Measurements from ENCODE around the gene HOXC12.

Gene HOXC12

GRCh38 chr12:53995378-53996239 lies 40.9 kb downstream of the HOXC12 start:
- Histone ChIP-seq H3K27me3 (replicated peaks; ENCODE audit: insufficient read depth, low read length) (peaks cover 96% of the 10 kb centered on the region), H3K4me3 (ENCODE audit: low read length) (peak overlapping the region; percentile 84), H4K20me1 (ENCODE audit: insufficient read depth, low read length) (no peaks in the 10 kb centered on the region), H3K9me3 (replicated peaks; ENCODE audit: insufficient read depth, low read length) (no peaks in the 10 kb centered on the region), H3K36me3 (replicated peaks; ENCODE audit: insufficient read depth, low read length) (no peaks in the 10 kb centered on the region), H3K4me2 (ENCODE audit: low read depth, low read length) (peak overlapping the region; percentile 99), H3K9ac (ENCODE audit: low read length) (peak overlapping the region; percentile 45; the same call in 1 of the 2 replicates), H3K27ac (ENCODE audit: low read length) (no peak overlapping the region), H3F3A (ENCODE audit: insufficient read depth, low read length) (0 out of 2 replicates have a peak, but pooled peaks cover 3% of the 10 kb centered on the region), H3K4me1 (ENCODE audit: low read length) (peaks cover 10% of the 10 kb centered on the region; the same call in 1 of the 2 replicates), H2AFZ (ENCODE audit: low read length) (peak overlapping the region; percentile 96), H3K9me2 (replicated peaks; ENCODE audit: insufficient read depth, low read length) (no peaks in the 10 kb centered on the region), H3K79me2 (ENCODE audit: low read length) (no peaks in the 10 kb centered on the region)
- no peak for DNase-seq
- TF ChIP-seq EZH2 (optimal IDR thresholded peaks at IDR 0.05; ENCODE audit: low read depth, low read length) (no peak), EZH2phosphoT487 (IDR thresholded peaks at IDR 0.05; ENCODE audit: low read length) (no peak), CTCF (IDR thresholded peaks at IDR 0.05; ENCODE audit: low read length) (no peak)

- Histone ChIP-seq H4K20me1 (ENCODE audit: insufficient read depth, low read length) (no peaks in the 10 kb centered on the region), H3K9me3 (replicated peaks; ENCODE audit: insufficient read depth, low read length) (no peaks in the 10 kb centered on the region), H3K9me2 (replicated peaks; ENCODE audit: insufficient read depth, low read length) (no peaks in the 10 kb centered on the region), H3K4me2 (ENCODE audit: low read depth, low read length) (peak overlapping the region; percentile 99), H3K27me3 (replicated peaks; ENCODE audit: insufficient read depth, low read length) (peaks cover 96% of the 10 kb centered on the region), H3F3A (ENCODE audit: insufficient read depth, low read length) (0 out of 2 replicates have a peak, but pooled peaks cover 3% of the 10 kb centered on the region), H3K4me1 (ENCODE audit: low read length) (peaks cover 7% of the 10 kb centered on the region; the same call in 1 of the 2 replicates), H3K9ac (ENCODE audit: low read length) (peak overlapping the region; percentile 45; the same call in 1 of the 2 replicates), H3K27ac (ENCODE audit: low read length) (no peak overlapping the region), H3K36me3 (replicated peaks; ENCODE audit: insufficient read depth, low read length) (no peaks in the 10 kb centered on the region), H3K4me3 (ENCODE audit: low read length) (peak overlapping the region; percentile 84), H2AFZ (ENCODE audit: low read length) (peak overlapping the region; percentile 96), H3K79me2 (ENCODE audit: low read length) (no peaks in the 10 kb centered on the region)
- no peak for DNase-seq
- TF ChIP-seq EZH2phosphoT487 (IDR thresholded peaks at IDR 0.05; ENCODE audit: low read length) (no peak), CTCF (IDR thresholded peaks at IDR 0.05; ENCODE audit: low read length) (no peak), EZH2 (optimal IDR thresholded peaks at IDR 0.05; ENCODE audit: low read depth, low read length) (no peak)
Observed at GRCh38 chr12:53996240-53997203, 41.8 kb downstream of the HOXC12 start.

GRCh38 chr12:53997204-53998109 lies 42.8 kb downstream of the HOXC12 start:
- H3K9ac ChIP-seq (ENCODE audit: low read length) = no peak overlapping the region
- peak; percentile 50 for TF ChIP-seq EZH2 (optimal IDR thresholded peaks at IDR 0.05; ENCODE audit: low read depth, low read length)
- no peak for TF ChIP-seq CTCF (IDR thresholded peaks at IDR 0.05; ENCODE audit: low read length)
- H3K27me3 ChIP-seq (replicated peaks; ENCODE audit: insufficient read depth, low read length) = peaks cover 96% of the 10 kb centered on the region
- DNase-seq = no peak
- no peaks in the 10 kb centered on the region for H3K9me3 ChIP-seq (replicated peaks; ENCODE audit: insufficient read depth, low read length)
- no peaks in the 10 kb centered on the region for H3K9me2 ChIP-seq (replicated peaks; ENCODE audit: insufficient read depth, low read length)
- no peak overlapping the region for H2AFZ ChIP-seq (ENCODE audit: low read length)
- no peak overlapping the region for H3K27ac ChIP-seq (ENCODE audit: low read length)
- 0 out of 2 replicates have a peak, but pooled peaks cover 3% of the 10 kb centered on the region for H3F3A ChIP-seq (ENCODE audit: insufficient read depth, low read length)
- H3K79me2 ChIP-seq (ENCODE audit: low read length) = no peaks in the 10 kb centered on the region
- H3K4me3 ChIP-seq (ENCODE audit: low read length) = no peak overlapping the region
- 0 out of 2 replicates have a peak, but pooled peaks cover 3% of the 10 kb centered on the region for H3K4me1 ChIP-seq (ENCODE audit: low read length)
- no peaks in the 10 kb centered on the region for H3K36me3 ChIP-seq (replicated peaks; ENCODE audit: insufficient read depth, low read length)
- no peaks in the 10 kb centered on the region for H4K20me1 ChIP-seq (ENCODE audit: insufficient read depth, low read length)
- H3K4me2 ChIP-seq (ENCODE audit: low read depth, low read length) = no peak overlapping the region

Measured in MM.1S (cell line).